ENCODE results near the gene LRRFIP1.

The LRRFIP1 gene

GRCh38 chr2:237630216-237631000 lies 3.0 kb downstream of the LRRFIP1 start:
- H3K4me3 ChIP-seq (replicated peaks in 1 of 2; ENCODE audit: low read depth in 2 of 2, low read length in 2 of 2), result no peak overlapping the region
- no peak for DNase-seq (ENCODE audit: low read depth in 2 of 2)
- TF ChIP-seq CTCF (IDR thresholded peaks at IDR 0.05; ENCODE audit: low read depth, low read length), result no peak

- no peak for DNase-seq (ENCODE audit: low read depth in 2 of 2)
- no peak overlapping the region for H3K4me3 ChIP-seq (replicated peaks in 1 of 2; ENCODE audit: low read depth in 2 of 2, low read length in 2 of 2)
- TF ChIP-seq CTCF (IDR thresholded peaks at IDR 0.05; ENCODE audit: low read depth, low read length), result no peak
These were observed 3.8 kb downstream of the LRRFIP1 start for GRCh38 chr2:237631007-237631785.

GRCh38 chr2:237631801-237632585 lies 4.6 kb downstream of the LRRFIP1 start:
- TF ChIP-seq CTCF (IDR thresholded peaks at IDR 0.05; ENCODE audit: low read depth, low read length), result no peak
- no peak for DNase-seq (ENCODE audit: low read depth in 2 of 2)
- no peak overlapping the region for H3K4me3 ChIP-seq (replicated peaks in 1 of 2; ENCODE audit: low read depth in 2 of 2, low read length in 2 of 2)

- DNase-seq (ENCODE audit: low read depth in 2 of 2), result no peak
- no peak overlapping the region for H3K4me3 ChIP-seq (replicated peaks in 1 of 2; ENCODE audit: low read depth in 2 of 2, low read length in 2 of 2)
- TF ChIP-seq CTCF (IDR thresholded peaks at IDR 0.05; ENCODE audit: low read depth, low read length), result no peak
These were observed 5.7 kb downstream of the LRRFIP1 start for GRCh38 chr2:237633061-237633561.

- no peak for DNase-seq (ENCODE audit: low read depth in 2 of 2)
- H3K4me3 ChIP-seq (replicated peaks in 1 of 2; ENCODE audit: low read depth in 2 of 2, low read length in 2 of 2), result no peak overlapping the region
- TF ChIP-seq CTCF (IDR thresholded peaks at IDR 0.05; ENCODE audit: low read depth, low read length), result no peak
These were observed 9.2 kb downstream of the LRRFIP1 start for GRCh38 chr2:237636578-237636977.

GRCh38 chr2:237637429-237638135 lies 10.2 kb downstream of the LRRFIP1 start:
- TF ChIP-seq CTCF (IDR thresholded peaks at IDR 0.05; ENCODE audit: low read depth, low read length), result no peak
- DNase-seq (ENCODE audit: low read depth in 2 of 2), result no peak
- H3K4me3 ChIP-seq (replicated peaks in 1 of 2; ENCODE audit: low read depth in 2 of 2, low read length in 2 of 2), result no peak overlapping the region

Data from cardiac fibroblast (primary cell).